Stimulated activated CD8-positive, alpha-beta memory T cell treated with anti-CD3 and anti-CD28 coated beads, Interleukin-2, amount 100 ng/mL, for 48 hours (primary cell): Measurements from ENCODE around the gene GALNT9.
"Not testable (repeated sequence)": the region's sequence is repeated elsewhere in the genome, so short reads cannot be mapped to it uniquely, and the experiment has no call there.

Source experiments
- DNase-seq, 2 donors: peaks; one replicate each; pipeline ENCODE4 v3.0.0-alpha.2; 2020; ENCODE audit warnings: low read depth in 2 of 2

GALNT9 gene

DNA sequence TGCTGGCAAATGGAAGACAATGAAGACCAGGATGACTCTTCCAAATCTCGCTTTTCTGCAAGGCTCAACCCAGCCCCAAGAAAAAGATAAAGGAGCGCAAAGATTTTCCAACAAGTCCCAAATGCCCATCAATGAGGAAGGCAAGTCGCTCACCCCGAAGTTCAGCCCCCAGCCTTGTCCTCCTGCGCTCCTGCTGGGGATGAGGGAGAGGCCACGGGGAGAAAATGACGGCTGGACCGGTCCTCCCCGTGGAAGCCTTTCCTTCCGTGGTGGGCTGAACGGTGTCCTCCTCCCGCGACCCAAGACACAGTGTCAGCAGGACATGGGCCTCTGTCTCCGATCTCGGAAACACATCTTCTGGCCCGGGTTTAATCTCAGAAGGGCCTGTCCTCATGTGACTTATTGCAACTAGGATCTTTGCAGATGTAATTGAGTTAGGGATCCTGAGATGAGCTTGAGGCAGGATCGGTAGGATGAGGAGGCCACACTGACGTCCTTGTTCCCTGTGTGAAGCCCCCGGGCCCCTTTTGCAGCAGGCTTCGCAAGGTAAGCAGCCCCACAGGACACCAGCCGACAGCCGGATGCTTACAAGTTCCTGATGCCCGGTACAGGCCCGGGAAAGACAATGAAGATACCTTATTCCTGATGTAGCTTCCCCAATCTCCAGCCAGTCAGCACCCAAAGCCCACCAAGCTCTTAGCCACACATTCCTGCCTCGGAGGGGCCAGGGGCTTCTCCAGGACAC is 64.2 kb downstream of the GALNT9 start:
- no peak for DNase-seq

- no peak for DNase-seq
Observed at GRCh38 chr12:132264086-132265010, 65.0 kb downstream of the GALNT9 start.

DNA sequence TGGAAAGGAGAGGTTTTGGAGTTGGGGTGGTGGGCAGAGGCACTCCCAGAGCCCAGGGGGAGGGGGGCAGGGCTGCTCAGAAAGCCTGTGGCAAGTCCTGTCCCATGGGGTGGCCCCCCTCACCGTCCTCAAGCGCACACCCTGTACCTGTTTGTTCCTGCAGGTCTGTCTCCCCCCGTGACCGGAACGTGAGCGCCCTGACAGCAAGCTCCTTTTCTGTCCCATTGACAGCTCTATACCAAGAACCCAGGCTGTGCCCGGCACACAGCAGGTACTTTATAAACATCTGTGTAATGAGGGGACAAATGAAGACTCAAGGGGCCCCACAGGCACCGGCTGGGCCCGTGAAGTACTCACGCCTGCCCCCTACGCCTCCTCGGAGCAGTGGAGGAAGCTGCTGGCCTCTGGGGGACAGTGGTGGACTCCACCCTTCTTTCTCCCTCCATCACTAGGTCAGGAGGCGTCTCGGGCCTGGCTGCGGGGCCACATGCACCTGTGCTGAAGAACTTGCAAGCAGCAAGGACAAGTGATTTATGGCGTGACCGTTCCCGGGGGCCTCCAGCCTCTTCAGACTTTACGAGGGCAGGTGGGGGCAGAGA is 65.8 kb downstream of the GALNT9 start:
- DNase-seq, result no peak

GRCh38 chr12:132263061-132263360 is 66.4 kb downstream of the GALNT9 start:
- DNase-seq, result no peak

DNA sequence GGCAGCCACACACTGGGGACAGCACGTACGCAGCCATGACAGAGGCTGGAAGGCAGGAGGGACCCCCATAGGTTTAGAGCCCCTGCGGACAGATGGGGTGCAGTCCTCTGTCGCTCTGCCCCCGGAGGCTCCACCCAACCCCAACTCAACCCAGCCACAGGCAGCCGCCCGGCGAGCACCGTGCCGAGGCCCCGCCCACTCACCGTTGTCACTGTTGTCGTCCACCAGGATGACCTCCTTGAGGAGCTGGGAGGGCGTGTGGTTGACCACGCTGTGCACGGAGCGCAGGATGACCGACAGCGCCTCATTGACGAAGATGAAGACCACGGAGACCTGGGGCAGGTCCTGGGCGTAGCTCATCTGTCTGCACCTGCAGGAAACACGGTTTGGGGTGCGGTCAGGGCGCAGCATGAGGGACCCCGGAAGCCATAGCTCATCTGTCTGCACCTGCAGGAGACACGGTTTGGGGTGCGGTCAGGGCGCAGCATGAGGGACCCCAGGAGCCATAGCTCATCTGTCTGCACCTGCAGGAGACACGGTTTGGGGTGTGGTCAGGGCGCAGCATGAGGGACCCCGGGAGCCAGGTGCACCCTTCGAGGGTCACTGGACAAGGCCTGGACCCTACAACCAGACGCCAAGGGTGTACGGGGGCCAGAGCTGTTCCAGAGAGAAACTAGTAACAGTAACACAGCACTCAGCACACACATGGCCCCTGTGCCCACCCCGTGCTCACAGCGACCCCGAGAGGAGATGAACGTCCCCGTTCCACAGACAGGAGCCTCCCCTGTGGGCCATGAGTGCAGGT is 66.9 kb downstream of the GALNT9 start:
- no peak for DNase-seq

DNA sequence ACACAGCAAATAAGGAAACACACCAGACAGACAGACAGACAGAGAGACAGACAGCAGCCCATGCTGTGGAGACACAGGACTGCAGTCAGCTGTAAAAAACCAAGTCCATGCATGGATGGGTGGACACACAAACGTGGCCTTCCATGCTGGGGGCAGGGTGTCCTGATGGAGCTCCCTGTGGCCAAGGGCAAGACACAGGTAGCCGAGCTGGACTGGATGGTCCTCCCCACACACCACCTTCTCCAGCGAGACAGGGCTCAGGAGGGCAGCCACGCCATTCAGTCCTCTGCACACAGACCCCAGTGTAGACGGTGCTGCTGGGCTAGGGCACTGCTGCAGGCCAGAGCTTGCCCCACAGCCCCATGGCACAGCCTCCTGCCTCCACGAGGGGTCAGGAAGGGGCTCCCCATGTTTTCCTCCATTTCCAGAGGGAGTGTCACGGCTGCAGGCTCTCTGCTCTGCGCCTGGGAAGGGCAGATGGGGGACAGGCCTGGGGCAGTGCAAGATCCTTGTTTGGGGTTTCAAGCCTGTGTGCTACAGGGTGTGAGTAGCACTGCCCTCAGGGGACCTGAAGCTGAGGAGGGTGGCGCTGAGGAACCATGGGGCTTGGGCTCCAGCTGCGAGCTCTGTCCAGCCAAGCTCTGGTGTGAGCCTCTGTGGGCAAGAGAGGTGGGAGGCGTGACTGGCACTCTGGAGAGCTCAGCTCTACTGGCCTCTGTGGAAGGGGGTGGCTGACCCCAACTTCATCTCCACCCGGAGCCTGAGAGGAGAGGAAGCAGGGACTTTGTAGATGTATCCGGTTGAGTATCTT is 67.9 kb downstream of the GALNT9 start:
- no peak for DNase-seq

GRCh38 chr12:132260721-132261120 is 68.7 kb downstream of the GALNT9 start:
- no peak for DNase-seq

DNA sequence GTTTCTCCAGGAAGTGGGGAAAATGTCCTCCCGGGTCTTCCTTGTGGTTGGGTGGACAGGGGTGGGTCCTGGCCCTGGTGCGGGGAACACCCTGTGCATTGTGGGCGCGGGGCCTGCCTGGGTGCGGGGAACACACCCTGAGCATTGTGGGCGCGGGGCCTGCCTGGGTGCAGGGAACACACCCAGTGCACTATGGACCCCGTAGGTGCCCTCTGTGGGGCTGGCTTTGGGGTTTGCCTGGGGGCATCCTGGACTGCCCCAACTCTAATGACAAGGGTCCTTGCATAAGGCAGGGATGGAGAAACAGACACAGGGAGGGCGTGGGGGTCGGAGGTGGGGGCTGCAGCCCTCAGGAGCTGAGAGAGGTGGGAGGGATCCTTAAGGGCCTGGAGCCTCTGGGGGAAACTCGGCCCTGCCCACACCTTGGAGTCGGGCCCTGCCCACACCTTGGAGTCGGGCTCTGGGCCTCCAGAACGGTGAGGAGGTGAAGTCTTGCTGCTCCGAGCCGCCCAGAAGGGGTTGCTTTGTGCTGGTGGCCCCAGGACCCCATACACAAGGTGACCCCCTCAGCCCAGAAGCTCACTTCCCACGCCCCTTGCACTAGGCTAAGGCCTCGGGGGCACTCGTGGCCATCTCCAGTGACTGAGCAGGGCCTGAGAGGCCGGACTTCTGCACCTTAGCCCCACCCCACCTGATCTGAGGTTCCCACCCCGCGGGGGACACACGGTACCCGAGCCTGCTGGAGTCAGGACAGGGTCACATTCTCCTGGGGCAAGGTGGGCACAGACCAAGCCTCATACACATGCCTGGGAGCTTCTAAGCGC is 69.3 kb downstream of the GALNT9 start:
- DNase-seq, result no peak

GRCh38 chr12:132259364-132259871 is 70.0 kb downstream of the GALNT9 start:
- no peak for DNase-seq

DNA sequence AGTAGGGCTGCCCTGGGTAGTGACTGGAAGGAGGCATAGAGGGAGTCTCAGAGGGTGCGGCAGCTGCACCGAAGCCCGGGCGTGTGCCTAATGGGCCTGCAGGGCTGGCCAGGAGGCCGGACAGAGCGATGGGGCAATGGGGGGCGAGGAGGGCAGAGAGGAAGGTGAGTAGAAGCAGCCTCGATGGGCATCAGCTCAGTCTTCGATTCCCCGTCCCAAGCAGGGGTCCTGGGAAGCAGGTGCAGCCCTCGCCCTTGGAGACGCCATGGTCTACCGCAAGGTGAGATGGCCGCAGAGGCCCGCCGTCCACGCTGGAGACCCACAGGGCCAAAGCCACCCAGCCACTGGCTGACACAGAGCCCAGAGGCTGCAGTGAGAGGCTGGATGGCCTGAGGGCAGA is 70.8 kb downstream of the GALNT9 start:
- DNase-seq, result no peak

DNA sequence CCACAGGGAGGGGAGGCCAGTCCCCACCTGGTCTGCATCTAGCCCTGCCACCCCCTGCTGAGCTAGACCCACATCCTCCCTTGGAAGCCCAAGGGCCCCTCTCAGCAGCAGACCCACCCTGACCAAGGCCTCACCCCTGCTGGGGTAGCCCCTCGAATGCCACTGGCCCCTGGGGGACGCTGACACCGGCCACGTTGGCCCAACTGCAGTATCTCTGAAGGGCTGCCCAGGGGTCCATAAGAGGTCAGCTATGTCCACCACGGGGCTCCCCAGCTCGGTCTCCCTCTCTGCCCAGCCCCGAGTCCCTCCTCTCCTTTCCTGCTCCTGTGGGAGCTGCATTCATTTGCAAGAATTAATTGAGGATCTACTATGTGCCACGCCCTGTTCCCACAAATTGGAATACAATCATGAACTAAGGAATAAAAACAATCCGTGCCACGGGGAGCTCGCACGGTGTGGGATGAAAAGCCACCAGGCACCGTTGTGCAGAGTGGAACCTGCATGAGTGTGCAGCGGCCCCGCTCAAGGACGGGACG is 71.4 kb downstream of the GALNT9 start:
- DNase-seq, result no peak

- no peak for DNase-seq
Observed at GRCh38 chr12:132257206-132257954, 72.0 kb downstream of the GALNT9 start.

DNA sequence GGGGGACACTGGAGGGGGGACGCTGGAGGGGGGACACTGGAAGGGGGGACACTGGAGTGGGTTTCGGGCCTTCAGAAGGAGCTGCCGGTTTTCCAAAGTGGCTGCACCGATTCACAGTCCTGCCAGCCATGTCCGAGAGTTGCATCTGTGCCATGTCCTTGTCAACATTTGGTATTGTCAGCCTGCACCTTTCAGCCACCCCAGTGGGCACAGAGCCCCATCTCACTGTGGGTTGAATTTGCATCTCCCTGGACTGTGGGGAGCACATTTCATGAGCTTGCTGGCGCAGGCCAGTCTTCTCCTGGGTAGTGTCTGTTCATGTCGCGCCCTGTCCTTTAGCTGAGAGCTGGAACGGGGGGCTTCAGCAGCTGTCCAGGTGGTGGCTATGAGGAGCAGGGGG is 72.7 kb downstream of the GALNT9 start:
- DNase-seq, result no peak

DNA sequence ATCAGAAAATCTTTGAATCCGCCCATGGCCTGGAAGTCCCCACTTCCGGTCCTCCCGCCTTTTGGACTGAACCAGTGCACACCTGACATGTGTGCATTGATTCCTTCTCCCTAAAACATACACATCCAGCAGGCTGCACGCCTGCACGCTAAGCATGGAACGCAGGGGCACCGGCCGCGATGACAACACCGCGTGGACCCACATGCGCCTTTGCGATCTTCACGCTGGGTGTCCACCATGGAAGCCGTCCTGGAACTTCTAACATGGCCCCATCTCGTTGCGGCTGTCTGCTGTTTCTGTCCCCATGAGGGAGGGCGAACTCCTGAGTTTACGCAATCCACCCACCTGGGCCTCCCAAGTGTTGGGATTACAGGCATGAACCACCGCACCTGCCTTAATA is 73.7 kb downstream of the GALNT9 start:
- no peak for DNase-seq

- no peak for DNase-seq
Observed at GRCh38 chr12:132253698-132254480, 75.5 kb downstream of the GALNT9 start.

- not testable (repeated sequence) for DNase-seq
Observed at GRCh38 chr12:132252981-132253380, 76.4 kb downstream of the GALNT9 start.

- no peak for DNase-seq
Observed at GRCh38 chr12:132251741-132252490, 77.5 kb downstream of the GALNT9 start.
